ENCODE data around the gene CYP2J2. TPM values are rescaled to one million over a fixed set of nuclear protein-coding genes. Genes with fewer than 3 reads are reported as not detected.
"Not testable (repeated sequence)": the region's sequence is repeated elsewhere in the genome, so short reads cannot be mapped to it uniquely, and the experiment has no call there.

CYP2J2 gene
- total RNA-seq, 1 donor from 2014 or later: 69.2 TPM

- no peak for DNase-seq
- peak; percentile 34 for ATAC-seq
- intact Hi-C loops (cut with micrococcal nuclease): loop anchor here (1.0 kb wide), 1 partner anchor 67 kb away; no protein-coding TSS in a partner anchor
These were observed 46.5 kb downstream of the CYP2J2 start for GRCh38 chr1:59879996-59880505.

GRCh38 chr1:59879574-59879973, 47.0 kb downstream of the CYP2J2 start:
- intact Hi-C loops (cut with micrococcal nuclease): loop anchor here (1.0 kb wide), 1 partner anchor 68 kb away; no protein-coding TSS in a partner anchor
- DNase-seq: peak; percentile 65
- ATAC-seq: peak; percentile 93

- ATAC-seq (no peak), DNase-seq (no peak)
- intact Hi-C loops (cut with micrococcal nuclease): no loop called here
These were observed 48.2 kb downstream of the CYP2J2 start for GRCh38 chr1:59878370-59878769.

GRCh38 chr1:59877108-59877682, 49.4 kb downstream of the CYP2J2 start:
- ATAC-seq (no peak), DNase-seq (no peak)
- intact Hi-C loops (cut with micrococcal nuclease): no loop called here

- no peak for DNase-seq
- intact Hi-C loops (cut with micrococcal nuclease): no loop called here
- no peak for ATAC-seq
These were observed 54.8 kb downstream of the CYP2J2 start for GRCh38 chr1:59871746-59872145.

GRCh38 chr1:59866462-59866861, 60.1 kb downstream of the CYP2J2 start:
- intact Hi-C loops (cut with micrococcal nuclease): no loop called here
- DNase-seq (no peak), ATAC-seq (no peak)

GRCh38 chr1:59857679-59858354, 68.8 kb downstream of the CYP2J2 start:
- ATAC-seq: peak; percentile 16
- intact Hi-C loops (cut with micrococcal nuclease): no loop called here
- DNase-seq: no peak

GRCh38 chr1:59856725-59857338, 69.7 kb downstream of the CYP2J2 start:
- ATAC-seq (peak; percentile 91), DNase-seq (peak; percentile 31)
- intact Hi-C loops (cut with micrococcal nuclease): no loop called here

- intact Hi-C loops (cut with micrococcal nuclease): not testable (repeated sequence)
These were observed 71.3 kb downstream of the CYP2J2 start for GRCh38 chr1:59855297-59855696.

GRCh38 chr1:59852117-59852516, 74.5 kb downstream of the CYP2J2 start:
- ATAC-seq (no peak), DNase-seq (no peak)
- intact Hi-C loops (cut with micrococcal nuclease): no loop called here

More at GRCh38 chr1:59855297-59855696, 71.3 kb downstream of the CYP2J2 start:
- not testable (repeated sequence) for DNase-seq, ATAC-seq

GRCh38 chr1:59846895-59847282, 79.7 kb downstream of the CYP2J2 start:
- ATAC-seq (no peak), DNase-seq (no peak)
- intact Hi-C loops (cut with micrococcal nuclease): no loop called here

GRCh38 chr1:59846209-59846894, 80.2 kb downstream of the CYP2J2 start:
- intact Hi-C loops (cut with micrococcal nuclease): no loop called here
- DNase-seq (no peak), ATAC-seq (no peak)

GRCh38 chr1:59845091-59845490, 81.5 kb downstream of the CYP2J2 start:
- ATAC-seq (no peak), DNase-seq (no peak)
- intact Hi-C loops (cut with micrococcal nuclease): no loop called here

Other genes with a start within 250 kb of the CYP2J2 start
- gene HOOK1, start 111.8 kb downstream of the CYP2J2 start, total RNA-seq: 10.7 TPM
- gene C1orf87, start 147.0 kb upstream of the CYP2J2 start, total RNA-seq: not detected

All from left ventricle myocardium superior (tissue), 1 donor.